Measurements from ENCODE around the gene NDP.
"Not testable (repeated sequence)": the region's sequence is repeated elsewhere in the genome, so short reads cannot be mapped to it uniquely, and the experiment has no call there.

The NDP gene

DNA sequence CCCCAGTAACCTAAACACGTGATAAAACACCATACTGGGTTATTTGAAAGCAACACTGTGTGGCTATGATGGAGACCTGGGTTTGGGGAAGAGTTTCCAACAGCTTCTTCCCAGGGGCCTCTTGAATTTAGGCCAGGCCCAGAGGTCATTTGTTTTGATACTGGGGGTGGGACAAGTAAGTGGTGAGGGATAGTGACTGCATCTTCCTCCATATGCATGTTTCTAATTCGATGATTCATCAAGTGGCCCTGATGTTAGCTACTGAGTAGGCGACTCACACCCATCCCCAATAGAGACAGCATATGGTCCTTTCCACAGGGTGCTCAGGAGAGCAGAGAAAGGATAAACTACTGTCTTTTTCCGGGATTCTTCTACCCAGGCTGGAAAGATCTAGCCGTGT, 2.7 kb downstream of the NDP start:
- peak; percentile 41 for DNase-seq (ENCODE audit: low spot score)

DNA sequence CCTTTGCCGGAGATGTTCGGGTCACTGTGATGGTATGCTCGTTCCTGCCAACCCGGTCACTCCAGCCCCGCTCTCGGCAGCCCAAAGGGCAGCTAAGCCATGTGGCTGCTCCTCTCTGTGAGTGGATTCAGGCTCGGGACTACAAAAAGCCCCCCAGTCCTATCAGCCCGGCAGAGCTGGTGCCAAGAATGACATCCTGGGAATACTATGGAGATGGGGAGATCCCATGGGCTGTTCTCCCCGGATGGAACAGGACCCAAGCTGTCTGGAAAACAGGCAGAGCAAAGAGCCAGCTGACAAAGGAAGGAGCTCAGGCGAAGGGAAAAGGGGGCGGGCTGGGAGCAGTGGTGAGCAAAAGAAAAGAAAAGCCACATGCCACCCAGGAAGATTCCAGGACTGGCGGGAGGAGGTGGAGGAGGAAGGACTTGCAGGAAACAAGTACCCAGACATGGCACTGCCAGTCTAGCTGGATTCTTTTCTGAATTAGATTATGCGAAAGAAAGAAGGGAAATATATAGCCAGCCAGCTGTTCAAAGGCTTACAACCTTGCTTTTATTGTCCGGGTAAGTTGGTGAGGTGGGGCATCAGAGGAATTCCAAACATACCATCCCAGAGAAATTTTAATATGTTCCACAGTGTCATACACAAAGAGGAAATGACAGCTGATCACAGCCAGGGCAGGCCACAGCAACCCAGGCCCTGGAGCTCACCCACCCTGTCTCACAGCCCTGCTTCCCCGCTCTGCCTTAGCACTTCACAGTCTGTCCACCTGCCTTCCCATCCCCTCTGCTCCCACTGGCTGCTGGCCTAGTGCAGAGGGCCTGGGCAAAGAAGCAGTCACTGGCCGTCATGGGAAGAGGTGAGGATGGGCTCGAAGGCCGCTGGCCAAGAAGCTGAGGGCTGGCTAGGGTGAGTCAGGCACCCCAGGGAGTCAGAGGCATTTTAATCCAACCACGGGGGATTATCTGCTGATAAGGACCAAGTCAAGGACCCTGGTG, 3.4 kb downstream of the NDP start:
- peak; percentile 20 for DNase-seq (ENCODE audit: low spot score)

DNA sequence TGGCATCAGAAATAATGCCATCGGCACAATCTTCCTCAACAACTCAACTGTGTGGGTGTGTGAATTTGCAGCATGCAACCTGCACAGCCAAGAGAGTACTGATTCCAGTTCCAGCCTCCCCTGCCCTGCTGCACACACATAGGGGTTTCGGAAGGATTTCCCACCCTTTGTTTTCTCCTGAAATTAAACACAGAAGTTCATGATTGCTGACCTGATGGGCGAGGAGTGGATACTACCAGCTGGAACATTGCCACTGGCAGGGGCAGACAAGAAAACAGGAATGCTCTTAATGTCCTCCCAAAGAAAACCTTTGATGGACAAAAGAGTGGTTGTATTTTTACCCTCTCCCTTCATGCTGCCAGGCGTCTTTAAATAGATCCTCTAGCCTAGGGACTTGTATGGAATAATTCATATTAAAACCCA, 4.8 kb downstream of the NDP start:
- DNase-seq (ENCODE audit: low spot score): no peak

DNA sequence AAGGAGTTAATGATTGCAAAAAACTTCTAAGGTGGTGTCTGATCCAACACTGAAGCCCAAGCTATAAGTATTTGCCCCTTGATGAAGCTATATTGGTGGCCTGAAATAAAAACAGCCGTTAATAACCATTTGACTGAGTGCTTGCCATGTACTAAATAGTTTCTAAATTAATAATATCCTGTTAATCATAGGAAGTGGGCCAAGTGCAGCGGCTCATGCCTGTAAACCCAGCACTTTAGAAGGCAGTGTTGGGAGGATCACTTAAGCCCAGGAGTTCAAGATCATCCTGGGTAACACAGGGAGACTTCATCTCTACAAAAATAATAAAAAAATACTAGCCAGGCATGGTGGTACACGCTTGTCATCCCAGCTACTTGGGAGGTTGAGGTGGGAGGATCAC, 8.3 kb downstream of the NDP start:
- no peak for DNase-seq (ENCODE audit: low spot score)

DNA sequence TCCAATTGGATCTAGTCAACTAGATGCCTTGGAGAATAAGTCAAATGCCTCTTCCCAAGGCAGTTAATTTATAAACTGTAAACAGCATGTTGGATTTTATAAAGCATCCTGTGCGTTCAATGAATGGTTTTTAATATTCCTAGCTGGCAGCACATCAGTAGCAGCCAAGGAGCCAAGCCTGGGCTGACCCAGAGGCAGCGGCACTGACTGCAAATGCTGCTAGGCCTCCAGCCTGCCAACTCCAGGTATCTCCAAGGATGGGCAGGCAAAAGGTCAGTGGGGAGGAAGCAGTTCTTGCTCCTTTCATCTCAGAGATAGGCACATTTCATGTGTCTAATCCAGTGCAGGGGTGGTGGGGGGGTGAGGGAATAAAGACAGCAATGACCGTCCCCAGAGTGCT, 9.5 kb downstream of the NDP start:
- DNase-seq (ENCODE audit: low spot score): no peak

DNA sequence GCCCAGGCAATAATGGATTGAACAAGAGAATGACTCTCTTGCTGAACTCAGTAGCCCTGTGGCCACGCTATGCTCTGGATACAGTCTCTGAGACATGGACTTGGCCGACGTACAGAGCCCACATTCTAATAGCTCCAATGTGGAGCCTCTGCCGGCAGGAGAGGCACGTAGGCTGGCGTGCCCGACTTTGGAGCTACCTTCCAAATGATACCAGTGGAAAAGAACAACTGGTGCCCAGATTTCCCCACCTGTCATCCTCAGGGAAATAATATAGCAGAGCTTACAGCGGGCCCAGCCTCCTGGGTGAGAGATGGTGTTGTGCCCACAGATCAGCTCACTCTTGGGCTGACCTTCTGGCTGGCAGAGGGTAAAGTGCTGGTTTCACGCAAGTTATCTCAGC, 10.6 kb downstream of the NDP start:
- DNase-seq (ENCODE audit: low spot score): peak; percentile 10

DNA sequence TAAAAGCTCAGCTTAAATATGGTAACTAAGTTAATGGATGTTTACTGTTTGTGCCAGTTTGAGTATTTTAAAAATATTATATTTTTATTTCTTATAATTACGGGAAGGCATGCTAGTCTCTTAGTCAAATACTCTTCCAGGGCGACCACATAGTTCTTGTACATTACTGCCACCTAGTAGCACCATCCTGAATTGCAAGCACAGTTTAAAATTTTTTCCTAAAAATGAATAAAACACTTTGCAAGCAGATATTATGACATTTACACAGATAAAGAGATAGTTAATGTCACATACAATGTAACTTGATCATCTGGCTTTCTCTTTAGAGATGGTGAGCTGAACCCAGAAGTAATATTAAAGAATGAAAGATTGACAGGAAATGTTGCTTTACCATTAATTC, 11.5 kb downstream of the NDP start:
- no peak for DNase-seq (ENCODE audit: low spot score)

DNA sequence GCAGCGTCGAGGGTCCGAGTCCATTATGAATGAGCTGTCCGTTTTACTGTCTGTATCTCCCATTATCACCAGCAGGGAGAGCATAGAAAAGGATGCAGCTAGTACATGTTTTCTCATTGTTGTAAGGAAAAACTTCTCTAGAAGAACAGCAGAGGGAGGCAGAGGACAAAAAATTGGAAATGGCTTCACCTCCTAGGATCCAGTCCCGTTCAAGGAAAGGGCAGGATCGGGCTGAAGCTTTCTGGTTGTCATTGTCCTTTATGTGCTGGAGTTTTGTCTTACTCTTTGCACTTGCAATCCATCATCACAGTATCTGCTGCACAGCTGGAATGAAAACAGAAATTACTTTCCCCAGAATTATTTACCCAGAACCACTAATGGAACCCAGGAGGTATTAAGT, 14.7 kb downstream of the NDP start:
- peak; percentile 81 for DNase-seq (ENCODE audit: low spot score)

DNA sequence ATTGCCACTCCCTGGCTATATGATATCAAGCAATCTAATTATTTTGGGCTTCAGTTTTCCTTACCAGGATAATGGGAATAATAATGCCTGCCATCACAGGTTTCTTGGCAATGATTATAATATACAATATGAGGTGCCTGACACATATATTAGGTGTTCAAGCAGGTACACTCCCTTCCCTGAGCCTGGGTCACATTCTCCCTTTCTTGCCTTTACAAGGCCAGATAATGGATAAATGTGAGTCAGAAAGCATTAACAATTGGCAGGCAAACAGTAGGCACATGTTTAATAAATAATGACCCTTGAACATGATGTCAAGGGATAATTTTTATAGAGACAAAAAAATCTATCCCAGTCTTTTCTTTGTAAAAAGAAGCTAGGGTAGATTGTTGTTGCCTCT, 17.2 kb downstream of the NDP start:
- DNase-seq (ENCODE audit: low spot score): no peak

DNA sequence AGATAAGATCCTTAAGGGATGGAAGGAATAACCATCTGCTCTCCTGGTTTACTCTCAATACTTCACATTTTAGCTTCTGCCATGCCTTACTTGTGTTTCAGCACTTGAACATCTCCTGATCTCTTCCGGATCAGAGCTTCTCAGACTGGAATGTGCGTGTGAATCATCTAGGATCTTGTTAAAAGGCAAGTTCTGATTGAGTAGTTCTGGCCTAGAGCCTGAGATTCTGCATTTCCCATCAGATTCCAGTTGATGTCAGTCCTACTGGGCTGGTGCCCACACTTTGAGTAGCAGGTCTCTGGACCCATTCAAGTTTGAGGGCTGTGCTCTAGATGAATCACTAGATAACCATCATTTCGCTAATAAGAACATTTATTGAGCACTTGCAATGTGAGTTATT, 20.0 kb downstream of the NDP start:
- no peak for DNase-seq (ENCODE audit: low spot score)

DNA sequence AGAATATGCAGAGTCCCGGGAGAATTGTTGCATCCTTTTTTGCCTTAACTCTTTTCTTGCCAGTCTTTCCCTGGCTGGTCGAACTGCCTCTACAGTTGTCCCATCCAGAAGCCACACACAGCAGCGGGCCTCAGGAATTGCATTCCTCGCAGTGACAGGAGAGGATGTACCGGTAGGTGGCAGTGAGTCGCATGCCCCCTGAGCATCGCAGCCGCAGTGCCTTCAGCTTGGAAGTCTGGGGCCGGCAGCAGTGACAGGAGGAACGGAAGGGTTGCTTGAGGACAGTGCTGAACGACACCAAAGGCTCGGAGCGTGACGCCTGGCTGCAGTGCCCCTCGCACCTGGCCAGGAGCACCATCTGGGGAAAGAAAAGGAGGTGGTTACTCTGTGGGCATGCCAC, 23.5 kb downstream of the NDP start:
- DNase-seq (ENCODE audit: low spot score): no peak

DNA sequence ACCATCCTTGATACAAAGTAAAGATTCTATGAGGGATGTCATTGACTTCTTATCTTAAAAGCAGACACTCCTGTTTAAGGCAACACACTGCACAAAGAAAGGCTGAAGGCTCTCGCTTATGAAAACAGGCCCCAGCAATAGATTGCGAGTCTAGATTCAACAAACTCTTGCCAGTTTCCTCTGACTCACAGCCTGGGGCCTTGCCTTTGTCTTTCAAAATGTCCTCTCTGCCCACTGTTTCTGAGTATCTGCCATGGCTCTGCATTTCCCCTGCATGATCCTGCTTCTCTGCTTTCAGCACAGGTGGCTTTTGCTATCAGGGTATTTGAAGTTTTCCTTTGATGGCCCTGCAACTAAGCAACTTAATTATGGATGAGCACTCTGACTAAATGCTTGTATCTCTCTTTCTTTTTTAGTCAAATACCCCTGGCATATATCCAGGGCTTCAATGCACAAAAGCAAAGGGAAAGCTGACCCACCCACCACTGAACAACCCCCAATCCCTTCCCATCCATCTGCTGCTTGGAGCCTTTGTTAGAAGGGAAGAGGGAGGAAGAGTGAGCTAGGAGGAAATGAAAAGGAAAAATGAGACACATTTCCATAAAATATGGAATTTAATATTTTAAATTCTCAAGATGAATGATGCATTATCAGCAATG, 32.2 kb downstream of the NDP start:
- peak; percentile 23 for DNase-seq (ENCODE audit: low spot score)

DNA sequence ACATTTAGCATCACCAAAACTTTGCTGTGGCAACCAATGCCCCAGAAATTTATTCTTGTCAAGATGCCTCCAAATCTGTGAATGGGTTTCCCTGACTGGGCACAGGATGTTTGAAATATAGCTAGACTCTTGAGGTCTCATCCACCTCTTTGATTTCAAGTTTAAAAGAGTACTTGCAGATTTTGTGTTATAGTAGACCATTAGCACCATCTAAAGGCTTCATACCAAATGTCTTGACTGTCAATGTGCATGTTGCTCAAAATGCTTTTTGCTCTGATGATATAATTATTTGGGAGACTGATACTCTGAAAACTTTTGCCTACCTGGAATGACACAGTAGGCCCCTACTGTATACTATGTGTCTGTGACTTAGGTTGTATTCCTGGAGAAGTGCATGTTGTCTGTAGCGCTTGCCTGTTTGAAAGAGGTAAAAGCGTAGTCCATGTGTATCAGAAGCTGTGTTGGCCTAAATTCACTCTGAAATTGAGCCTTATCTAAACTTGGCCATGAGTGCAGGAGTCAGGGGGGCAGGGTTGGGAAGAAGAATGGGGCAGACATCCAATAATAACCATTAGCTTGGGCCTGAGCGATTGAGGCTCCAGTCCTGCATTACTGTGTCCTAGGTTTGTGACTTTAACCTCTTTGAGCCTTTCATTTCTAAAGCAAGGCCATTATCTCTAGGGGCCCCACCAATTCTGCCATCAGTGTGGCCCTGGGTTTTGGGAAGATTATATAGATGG, 33.8 kb downstream of the NDP start:
- no peak for DNase-seq (ENCODE audit: low spot score)

DNA sequence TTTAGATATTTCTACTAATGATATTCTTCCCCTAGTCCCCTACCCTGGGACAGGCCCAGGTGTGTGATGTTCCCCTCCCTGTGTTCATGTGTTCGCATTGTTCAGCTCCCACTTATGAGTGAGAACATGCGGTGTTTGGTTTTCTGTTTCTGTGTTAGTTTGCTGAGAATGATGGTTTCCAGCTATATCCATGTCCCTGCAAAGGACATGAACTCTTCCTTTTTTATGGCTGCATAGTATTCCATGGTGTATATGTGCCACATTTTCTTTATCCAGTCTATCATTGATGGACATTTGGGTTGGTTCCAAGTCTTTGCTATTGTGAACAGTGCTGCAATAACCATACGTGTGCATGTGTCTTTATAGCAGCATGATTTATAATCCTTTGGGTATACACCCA, 51.2 kb downstream of the NDP start:
- DNase-seq (ENCODE audit: low spot score): not testable (repeated sequence)

DNA sequence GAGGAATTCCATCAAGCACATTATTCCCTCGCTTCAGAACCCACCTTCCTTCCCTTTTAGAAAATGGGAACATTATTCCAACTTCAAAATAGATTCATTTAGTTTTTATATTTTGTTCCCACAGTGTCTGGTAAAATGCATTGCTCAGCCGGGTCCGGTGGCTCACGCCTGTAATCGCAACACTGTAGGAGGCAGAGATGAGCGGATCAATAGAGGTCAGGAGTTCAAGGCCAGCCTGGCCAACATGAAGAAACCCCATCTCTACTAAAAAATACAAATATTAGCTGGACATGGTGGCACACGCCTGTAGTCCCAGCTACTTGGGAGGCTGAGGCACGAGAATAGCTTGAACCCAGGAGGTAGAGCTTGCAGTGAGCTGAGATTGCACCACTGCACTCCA, 62.4 kb downstream of the NDP start:
- not testable (repeated sequence) for DNase-seq (ENCODE audit: low spot score)

DNA sequence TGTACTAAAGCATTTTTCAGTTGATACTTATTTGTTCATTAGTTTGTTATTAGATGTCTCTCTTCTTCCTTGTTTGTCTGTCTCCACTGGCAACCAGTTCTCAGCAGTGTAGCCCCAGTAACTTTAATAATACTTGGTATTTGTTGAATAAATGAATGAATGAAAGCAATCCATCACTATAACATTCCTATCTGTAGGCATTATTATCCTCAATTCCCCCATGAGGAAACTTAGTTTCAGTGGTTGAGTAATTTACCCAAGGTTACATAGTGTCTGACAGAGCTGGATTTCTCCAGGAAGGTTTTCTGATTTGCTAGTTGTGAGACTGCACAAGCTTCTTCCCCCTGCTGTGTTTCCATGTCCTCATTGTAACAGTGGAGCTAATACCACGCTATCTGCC, 63.2 kb downstream of the NDP start:
- DNase-seq (ENCODE audit: low spot score): no peak

DNA sequence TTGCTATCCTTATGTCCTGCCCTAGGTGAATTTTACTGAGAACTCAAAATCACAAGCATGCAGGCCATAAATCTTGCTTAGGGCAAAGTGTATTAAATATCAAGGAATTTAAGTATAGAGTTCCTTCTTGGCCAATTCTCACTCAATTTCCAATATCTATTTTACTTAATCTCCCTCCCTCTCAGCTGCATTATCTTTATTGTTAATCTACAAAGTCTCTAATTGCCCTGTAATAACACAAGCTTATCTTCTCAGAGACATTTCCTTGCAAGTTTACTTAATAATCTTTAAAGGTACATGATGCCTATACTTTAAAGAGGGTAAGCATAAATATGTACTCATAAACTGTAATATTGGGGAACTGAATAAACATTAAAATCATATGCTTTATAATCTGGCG, 64.0 kb downstream of the NDP start:
- no peak for DNase-seq (ENCODE audit: low spot score)

DNA sequence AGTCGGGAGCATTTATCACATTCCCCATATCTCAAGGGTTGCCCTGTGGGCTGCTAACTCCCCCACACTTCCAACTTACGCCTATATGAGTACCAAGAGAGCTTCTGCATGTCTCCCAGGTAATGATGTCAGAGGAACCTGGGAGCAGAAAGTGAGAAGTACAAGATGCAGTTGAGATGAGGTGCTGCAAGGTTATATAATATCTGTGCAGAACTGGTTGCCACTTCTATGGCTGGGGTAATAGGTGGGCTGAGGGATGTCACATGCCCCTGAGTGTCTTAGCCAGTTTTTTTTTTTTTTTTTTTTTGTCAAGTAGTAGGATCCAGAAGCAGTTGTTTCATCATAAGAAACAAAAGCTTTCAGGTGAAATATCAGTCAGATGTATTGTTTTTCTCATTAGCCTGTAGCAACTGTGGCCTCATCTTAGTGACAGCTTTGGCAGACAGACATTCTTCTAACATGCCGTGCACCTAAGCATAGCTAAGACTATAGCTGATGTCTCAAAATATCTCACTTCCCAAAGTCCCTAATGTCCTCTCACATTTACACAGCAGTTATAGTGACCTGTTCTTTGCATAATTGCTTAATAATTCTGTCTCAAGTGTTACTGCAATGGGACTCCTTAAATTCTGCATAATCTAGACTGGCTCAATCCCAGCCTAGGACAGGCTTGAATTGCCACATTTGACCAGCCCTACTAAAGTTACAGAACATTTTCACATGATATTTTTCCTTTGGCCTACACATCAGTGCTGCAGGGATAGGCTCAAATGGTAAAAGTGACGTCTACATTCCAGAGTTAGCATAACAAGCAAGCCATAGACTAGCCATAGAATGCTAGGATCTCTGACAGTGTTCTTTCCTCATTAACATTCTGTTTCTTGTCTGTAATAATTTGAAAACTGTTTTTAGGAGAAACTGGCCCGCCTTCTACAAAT, 73.0 kb downstream of the NDP start:
- DNase-seq (ENCODE audit: low spot score): no peak

All from AG08395 (cell line).